Measurements from ENCODE around the gene HOXB4. TPM values are rescaled to one million over a fixed set of nuclear protein-coding genes. Genes with fewer than 3 reads are reported as not detected.

Gene HOXB4
- total RNA-seq, 1 experiment from 2014 or later = 4.3 TPM

- Histone ChIP-seq H3K79me2 (ENCODE audit: low read length) (no peaks in the 10 kb centered on the region), H3K27ac (ENCODE audit: low read length) (no peak within 1 kb of the TSS), H3K4me1 (ENCODE audit: low read length) (no peaks in the 10 kb centered on the region), H4K20me1 (ENCODE audit: insufficient read depth, low read depth, low read length) (no peaks in the 10 kb centered on the region), H3K4me3 (ENCODE audit: low read length) (no peak within 1 kb of the TSS), H3K4me2 (ENCODE audit: low read depth, low read length, poor library complexity, severe bottlenecking) (no peak within 1 kb of the TSS), H3K9me2 (replicated peaks; ENCODE audit: insufficient read depth, low read length) (no peaks in the 10 kb centered on the region), H2AFZ (ENCODE audit: low read length) (0 out of 2 replicates have a peak within 1 kb of the TSS, but pooled peaks have one; percentile 54), H3K36me3 (ENCODE audit: insufficient read depth, low read length) (no peaks in the 10 kb centered on the region), H3K9ac (ENCODE audit: low read length) (no peak within 1 kb of the TSS), H3K9me3 (ENCODE audit: low read length) (no peaks in the 10 kb centered on the region), H3K27me3 (ENCODE audit: low read length) (no peaks in the 10 kb centered on the region)
- DNase-seq = no peak
Measured at GRCh38 chr17:48593126-48593829, 15.1 kb upstream of the HOXB4 start, which contains the start of gene HOXB5. HOXB5 (minus strand) TSS chr17:48593779; CDS start chr17:48593682, 97 bp downstream.

- H3K9me2 ChIP-seq (replicated peaks; ENCODE audit: insufficient read depth, low read length) = no peaks in the 10 kb centered on the region
- H2AFZ ChIP-seq (ENCODE audit: low read length) = no peak overlapping the region
- H3K4me3 ChIP-seq (ENCODE audit: low read length) = no peak overlapping the region
- H3K4me1 ChIP-seq (ENCODE audit: low read length) = no peaks in the 10 kb centered on the region
- H3K27me3 ChIP-seq (ENCODE audit: low read length) = no peaks in the 10 kb centered on the region
- H3K79me2 ChIP-seq (ENCODE audit: low read length) = no peaks in the 10 kb centered on the region
- no peak overlapping the region for H3K9ac ChIP-seq (ENCODE audit: low read length)
- H3K27ac ChIP-seq (ENCODE audit: low read length) = no peak overlapping the region
- no peak overlapping the region for H3K4me2 ChIP-seq (ENCODE audit: low read depth, low read length, poor library complexity, severe bottlenecking)
- H3K36me3 ChIP-seq (ENCODE audit: insufficient read depth, low read length) = no peaks in the 10 kb centered on the region
- H4K20me1 ChIP-seq (ENCODE audit: insufficient read depth, low read depth, low read length) = no peaks in the 10 kb centered on the region
- DNase-seq = no peak
- no peaks in the 10 kb centered on the region for H3K9me3 ChIP-seq (ENCODE audit: low read length)
Measured at GRCh38 chr17:48592577-48592976, 14.4 kb upstream of the HOXB4 start.

- no peak for DNase-seq
- H3K4me3 ChIP-seq (ENCODE audit: low read length) = no peak overlapping the region
- no peaks in the 10 kb centered on the region for H3K4me1 ChIP-seq (ENCODE audit: low read length)
- H3K27ac ChIP-seq (ENCODE audit: low read length) = no peak overlapping the region
- no peaks in the 10 kb centered on the region for H3K9me2 ChIP-seq (replicated peaks; ENCODE audit: insufficient read depth, low read length)
- no peaks in the 10 kb centered on the region for H3K9me3 ChIP-seq (ENCODE audit: low read length)
- no peaks in the 10 kb centered on the region for H3K79me2 ChIP-seq (ENCODE audit: low read length)
- no peaks in the 10 kb centered on the region for H3K27me3 ChIP-seq (ENCODE audit: low read length)
- H2AFZ ChIP-seq (ENCODE audit: low read length) = no peak overlapping the region
- H3K9ac ChIP-seq (ENCODE audit: low read length) = no peak overlapping the region
- no peaks in the 10 kb centered on the region for H3K36me3 ChIP-seq (ENCODE audit: insufficient read depth, low read length)
- no peaks in the 10 kb centered on the region for H4K20me1 ChIP-seq (ENCODE audit: insufficient read depth, low read depth, low read length)
- no peak overlapping the region for H3K4me2 ChIP-seq (ENCODE audit: low read depth, low read length, poor library complexity, severe bottlenecking)
Measured at GRCh38 chr17:48592057-48592514, 13.9 kb upstream of the HOXB4 start.

GRCh38 chr17:48591255-48592056, 13.3 kb upstream of the HOXB4 start:
- Histone ChIP-seq H4K20me1 (ENCODE audit: insufficient read depth, low read depth, low read length) (no peaks in the 10 kb centered on the region), H3K9me2 (replicated peaks; ENCODE audit: insufficient read depth, low read length) (no peaks in the 10 kb centered on the region), H3K9me3 (ENCODE audit: low read length) (no peaks in the 10 kb centered on the region), H3K4me1 (ENCODE audit: low read length) (peaks cover under 1% of the 10 kb centered on the region; the same call in 1 of the 2 replicates), H3K4me2 (ENCODE audit: low read depth, low read length, poor library complexity, severe bottlenecking) (no peak overlapping the region), H3K4me3 (ENCODE audit: low read length) (no peak overlapping the region), H3K79me2 (ENCODE audit: low read length) (no peaks in the 10 kb centered on the region), H3K27me3 (ENCODE audit: low read length) (no peaks in the 10 kb centered on the region), H3K9ac (ENCODE audit: low read length) (no peak overlapping the region), H2AFZ (ENCODE audit: low read length) (no peak overlapping the region), H3K27ac (ENCODE audit: low read length) (no peak overlapping the region), H3K36me3 (ENCODE audit: insufficient read depth, low read length) (no peaks in the 10 kb centered on the region)
- no peak for DNase-seq

- Histone ChIP-seq H3K4me2 (ENCODE audit: low read depth, low read length, poor library complexity, severe bottlenecking) (no peak overlapping the region), H3K4me1 (ENCODE audit: low read length) (peaks cover 8% of the 10 kb centered on the region), H3K9me3 (ENCODE audit: low read length) (no peaks in the 10 kb centered on the region), H2AFZ (ENCODE audit: low read length) (no peak overlapping the region), H3K4me3 (ENCODE audit: low read length) (no peak overlapping the region), H3K79me2 (ENCODE audit: low read length) (no peaks in the 10 kb centered on the region), H3K9ac (ENCODE audit: low read length) (no peak overlapping the region), H3K36me3 (ENCODE audit: insufficient read depth, low read length) (no peaks in the 10 kb centered on the region), H4K20me1 (ENCODE audit: insufficient read depth, low read depth, low read length) (no peaks in the 10 kb centered on the region), H3K27me3 (ENCODE audit: low read length) (peaks cover 4% of the 10 kb centered on the region; the same call in 1 of the 2 replicates), H3K9me2 (replicated peaks; ENCODE audit: insufficient read depth, low read length) (no peaks in the 10 kb centered on the region), H3K27ac (ENCODE audit: low read length) (no peak overlapping the region)
- no peak for DNase-seq
Measured at GRCh38 chr17:48590607-48591161, 12.5 kb upstream of the HOXB4 start.

GRCh38 chr17:48589831-48590606, 11.9 kb upstream of the HOXB4 start, which contains the start of gene HOXB3:
HOXB3 (minus strand) TSS chr17:48590241; CDS start chr17:48552474, 37,767 bp downstream.
- H2AFZ ChIP-seq (ENCODE audit: low read length) = no peak within 1 kb of the TSS
- H3K9me2 ChIP-seq (replicated peaks; ENCODE audit: insufficient read depth, low read length) = no peaks in the 10 kb centered on the region
- no peaks in the 10 kb centered on the region for H4K20me1 ChIP-seq (ENCODE audit: insufficient read depth, low read depth, low read length)
- H3K4me1 ChIP-seq (ENCODE audit: low read length) = peaks cover 13% of the 10 kb centered on the region
- H3K4me2 ChIP-seq (ENCODE audit: low read depth, low read length, poor library complexity, severe bottlenecking) = no peak within 1 kb of the TSS
- H3K27ac ChIP-seq (ENCODE audit: low read length) = no peak within 1 kb of the TSS
- no peaks in the 10 kb centered on the region for H3K79me2 ChIP-seq (ENCODE audit: low read length)
- H3K9ac ChIP-seq (ENCODE audit: low read length) = no peak within 1 kb of the TSS
- H3K9me3 ChIP-seq (ENCODE audit: low read length) = no peaks in the 10 kb centered on the region
- no peaks in the 10 kb centered on the region for H3K36me3 ChIP-seq (ENCODE audit: insufficient read depth, low read length)
- H3K27me3 ChIP-seq (ENCODE audit: low read length) = peaks cover 4% of the 10 kb centered on the region; the same call in 1 of the 2 replicates
- H3K4me3 ChIP-seq (ENCODE audit: low read length) = no peak within 1 kb of the TSS
- no peak for DNase-seq

GRCh38 chr17:48589060-48589830, 11.1 kb upstream of the HOXB4 start:
- Histone ChIP-seq H3K4me1 (ENCODE audit: low read length) (peaks cover 15% of the 10 kb centered on the region), H2AFZ (ENCODE audit: low read length) (no peak overlapping the region), H3K4me2 (ENCODE audit: low read depth, low read length, poor library complexity, severe bottlenecking) (no peak overlapping the region), H3K4me3 (ENCODE audit: low read length) (no peak overlapping the region), H3K36me3 (ENCODE audit: insufficient read depth, low read length) (no peaks in the 10 kb centered on the region), H3K27ac (ENCODE audit: low read length) (no peak overlapping the region), H3K9ac (ENCODE audit: low read length) (no peak overlapping the region), H4K20me1 (ENCODE audit: insufficient read depth, low read depth, low read length) (no peaks in the 10 kb centered on the region), H3K27me3 (ENCODE audit: low read length) (peaks cover 4% of the 10 kb centered on the region; the same call in 1 of the 2 replicates), H3K9me3 (ENCODE audit: low read length) (no peaks in the 10 kb centered on the region), H3K79me2 (ENCODE audit: low read length) (no peaks in the 10 kb centered on the region), H3K9me2 (replicated peaks; ENCODE audit: insufficient read depth, low read length) (no peaks in the 10 kb centered on the region)
- no peak for DNase-seq

Data from Karpas-422 (cell line).